Dendritic cell treated with granulocyte-macrophage colony-stimulating factor and Interleukin-4, amounts not matched to agents 40 ng/mL and 50 ng/mL, for 4 days (primary cell): ENCODE results near the gene DOCK7.
A peak's percentile ranks its signal among the peaks of the same experiment; 100 is the strongest.

ENCODE experiments used
- H3K27ac Mint-ChIP-seq: one replicate; pipeline ENCODE4 v1.8.0; 2022; ENCODE audit warnings: mild to moderate bottlenecking, mixed read lengths
- H3K27me3 Mint-ChIP-seq: one replicate; pipeline ENCODE4 v1.8.0; 2022; ENCODE audit warnings: mild to moderate bottlenecking, mixed read lengths
- H3K36me3 Mint-ChIP-seq: one replicate; pipeline ENCODE4 v1.8.0; 2022; ENCODE audit warnings: low read depth, mixed read lengths
- H3K4me1 Mint-ChIP-seq: one replicate; pipeline ENCODE4 v1.8.0; 2022; ENCODE audit warnings: low read depth, mixed read lengths
- H3K4me3 Mint-ChIP-seq: one replicate; pipeline ENCODE4 v1.8.0; 2022; ENCODE audit warnings: mild to moderate bottlenecking, moderate library complexity, mixed read lengths
- H3K9me3 Mint-ChIP-seq: one replicate; pipeline ENCODE4 v1.8.0; 2022; ENCODE audit warnings: mixed read lengths
- intact Hi-C: fragments of 100-400 bp; cut with micrococcal nuclease; formaldehyde crosslinking; loops from one replicate; pipeline ENCODE4 v1.15.0; 2022

Gene DOCK7

GRCh38 chr1:62462370-62462769 is 225.8 kb downstream of the DOCK7 start:
- Mint-ChIP-seq H3K9me3 (no peaks in the 10 kb centered on the region), H3K4me3 (no peak overlapping the region), H3K27ac (no peak overlapping the region), H3K27me3 (no peaks in the 10 kb centered on the region), H3K4me1 (no peaks in the 10 kb centered on the region), H3K36me3 (peaks cover 59% of the 10 kb centered on the region)
- intact Hi-C loops: no loop called here

DNA sequence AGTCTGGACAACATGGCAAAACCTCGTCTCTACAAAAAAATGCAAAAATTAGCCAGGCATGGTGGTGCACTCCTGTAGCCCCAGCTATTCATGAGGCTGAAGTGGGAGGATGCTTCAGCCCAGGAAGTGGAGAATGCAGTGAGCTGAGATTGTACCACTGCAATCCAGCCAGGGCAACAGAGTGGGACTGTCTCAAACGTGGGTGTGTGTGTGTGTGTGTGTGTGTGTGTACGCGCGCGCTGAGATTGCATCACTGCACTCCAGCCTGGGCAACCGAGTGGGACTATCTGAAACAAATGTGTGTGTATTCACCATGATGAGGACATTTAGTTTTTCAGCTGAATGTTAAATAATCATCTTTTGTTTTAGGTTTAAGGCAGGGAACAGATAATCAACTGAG is 230.2 kb downstream of the DOCK7 start:
- Mint-ChIP-seq H3K27me3 (no peaks in the 10 kb centered on the region), H3K9me3 (no peaks in the 10 kb centered on the region), H3K27ac (no peak overlapping the region)

DNA sequence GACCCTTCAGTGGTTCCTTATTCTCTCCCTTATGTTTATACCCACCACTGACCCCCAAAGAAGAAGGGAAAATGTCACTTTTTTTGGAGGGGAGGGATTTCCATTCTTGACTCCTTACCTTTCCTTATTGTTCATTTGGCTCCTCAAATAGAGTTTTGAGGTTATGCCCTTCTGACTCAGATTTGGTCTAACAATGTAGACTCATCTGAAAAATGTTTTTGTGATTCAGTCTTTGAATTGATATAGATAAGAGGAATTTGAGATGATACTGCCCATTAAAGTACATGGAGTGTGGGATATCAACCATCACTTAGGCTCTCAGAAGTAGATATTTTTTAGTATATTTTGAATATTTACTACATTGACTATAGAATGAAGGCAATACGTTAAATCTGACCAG is 235.2 kb downstream of the DOCK7 start:
- Mint-ChIP-seq H3K36me3 (peaks cover 80% of the 10 kb centered on the region), H3K9me3 (no peaks in the 10 kb centered on the region), H3K4me3 (no peak overlapping the region), H3K27me3 (no peaks in the 10 kb centered on the region), H3K27ac (no peak overlapping the region), H3K4me1 (no peaks in the 10 kb centered on the region)
- intact Hi-C loops: no loop called here

More for the DNA sequence above, 230.2 kb downstream of the DOCK7 start:
- Mint-ChIP-seq H3K4me1 (no peaks in the 10 kb centered on the region), H3K4me3 (no peak overlapping the region), H3K36me3 (peaks cover 52% of the 10 kb centered on the region)
- intact Hi-C loops: no loop called here

DNA sequence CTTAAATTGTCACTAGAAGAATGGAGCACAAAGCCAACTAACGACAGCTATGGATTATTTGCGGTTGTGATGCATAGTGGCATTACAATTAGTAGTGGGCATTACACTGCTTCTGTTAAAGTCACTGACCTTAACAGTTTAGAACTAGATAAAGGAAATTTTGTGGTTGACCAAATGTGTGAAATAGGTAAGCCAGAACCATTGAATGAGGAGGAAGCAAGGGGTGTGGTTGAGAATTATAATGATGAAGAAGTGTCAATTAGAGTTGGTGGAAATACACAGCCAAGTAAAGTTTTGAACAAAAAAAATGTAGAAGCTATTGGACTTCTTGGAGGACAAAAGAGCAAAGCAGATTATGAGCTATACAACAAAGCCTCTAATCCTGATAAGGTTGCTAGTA is 237.9 kb downstream of the DOCK7 start:
- no peak overlapping the region for H3K27ac Mint-ChIP-seq
- H3K4me1 Mint-ChIP-seq: no peaks in the 10 kb centered on the region
- H3K27me3 Mint-ChIP-seq: no peaks in the 10 kb centered on the region
- peaks cover 84% of the 10 kb centered on the region for H3K36me3 Mint-ChIP-seq
- no peak overlapping the region for H3K4me3 Mint-ChIP-seq
- H3K9me3 Mint-ChIP-seq: no peaks in the 10 kb centered on the region
- intact Hi-C loops: no loop called here

GRCh38 chr1:62448221-62448933 is 239.8 kb downstream of the DOCK7 start:
- intact Hi-C loops: no loop called here
- H3K36me3 Mint-ChIP-seq: peaks cover 88% of the 10 kb centered on the region
- no peaks in the 10 kb centered on the region for H3K9me3 Mint-ChIP-seq
- peaks cover 7% of the 10 kb centered on the region for H3K4me1 Mint-ChIP-seq
- H3K27ac Mint-ChIP-seq: no peak overlapping the region
- H3K4me3 Mint-ChIP-seq: no peak overlapping the region
- no peaks in the 10 kb centered on the region for H3K27me3 Mint-ChIP-seq

- intact Hi-C loops: no loop called here
- H3K36me3 Mint-ChIP-seq: peaks cover 75% of the 10 kb centered on the region
- H3K4me1 Mint-ChIP-seq: peaks cover 21% of the 10 kb centered on the region
- no peak overlapping the region for H3K27ac Mint-ChIP-seq
- no peaks in the 10 kb centered on the region for H3K9me3 Mint-ChIP-seq
- no peak overlapping the region for H3K4me3 Mint-ChIP-seq
- H3K27me3 Mint-ChIP-seq: no peaks in the 10 kb centered on the region
These were observed 243.5 kb downstream of the DOCK7 start for GRCh38 chr1:62444701-62445100.

DNA sequence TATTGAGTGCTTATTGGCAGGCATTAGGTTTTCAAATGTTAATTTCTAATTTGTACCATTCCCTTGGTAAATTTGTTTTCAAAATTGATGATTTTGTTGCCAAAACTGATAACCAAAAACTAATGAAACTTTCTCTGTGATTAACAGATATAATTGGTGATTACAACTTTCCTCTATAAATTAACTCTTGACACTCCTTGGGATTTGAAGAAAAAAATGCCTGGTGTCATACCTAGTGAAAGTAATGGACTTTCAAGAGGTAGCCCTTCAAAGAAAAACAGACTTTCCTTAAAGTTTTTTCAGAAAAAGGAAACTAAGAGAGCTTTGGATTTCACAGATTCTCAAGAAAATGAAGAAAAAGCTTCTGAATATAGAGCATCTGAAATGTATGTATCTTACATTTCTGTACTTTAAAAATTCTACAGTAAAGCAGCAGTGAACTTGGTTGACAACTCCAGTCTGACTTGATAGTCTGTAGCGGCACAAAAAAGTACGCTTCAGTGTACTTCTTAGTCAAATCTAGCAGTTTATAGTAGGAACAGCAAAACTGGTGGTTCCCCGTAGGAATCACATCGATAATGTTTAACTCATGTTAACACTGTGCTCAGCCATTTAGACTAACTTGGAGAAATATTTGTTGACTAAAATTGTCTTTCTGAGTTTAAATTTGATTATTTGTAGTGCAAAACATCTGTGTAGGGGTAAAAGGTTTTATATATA is 248.4 kb downstream of the DOCK7 start:
- Mint-ChIP-seq H3K4me3 (no peak overlapping the region), H3K27ac (no peak overlapping the region), H3K9me3 (no peaks in the 10 kb centered on the region), H3K4me1 (peaks cover 39% of the 10 kb centered on the region), H3K27me3 (no peaks in the 10 kb centered on the region), H3K36me3 (peaks cover 42% of the 10 kb centered on the region)
- intact Hi-C loops: loop anchor here (5.0 to 10.0 kb wide), 2 partner anchors 927 to 1365 kb away; partner anchors contain the start of gene ALG6

DNA sequence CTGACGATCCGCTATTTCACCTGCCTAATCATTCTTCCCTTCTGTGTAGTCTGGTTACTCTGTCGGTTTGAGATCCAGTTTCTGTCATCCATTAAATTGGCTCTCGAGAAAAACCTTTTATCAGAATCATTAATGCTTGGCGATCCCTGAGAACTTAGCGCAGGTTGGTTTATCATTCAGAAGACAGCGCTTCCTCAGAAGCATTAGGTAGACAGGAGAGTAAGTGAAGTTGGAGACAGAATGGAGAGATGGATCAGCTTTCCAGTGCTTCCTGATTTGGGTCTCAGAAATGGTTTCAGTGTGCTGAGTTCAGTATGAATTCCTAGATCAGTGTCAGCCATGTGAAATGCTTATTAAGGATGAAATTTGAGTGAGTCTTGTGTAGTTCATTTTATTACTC is 250.0 kb downstream of the DOCK7 start:
- intact Hi-C loops: loop anchor here (5.0 to 10.0 kb wide), 2 partner anchors 929 to 1363 kb away; partner anchors contain the start of gene ALG6
- Mint-ChIP-seq H3K4me1 (peaks cover 35% of the 10 kb centered on the region), H3K4me3 (peak overlapping the region; percentile 94), H3K36me3 (peaks cover 31% of the 10 kb centered on the region), H3K9me3 (no peaks in the 10 kb centered on the region), H3K27ac (peak overlapping the region; percentile 99), H3K27me3 (no peaks in the 10 kb centered on the region)

- Mint-ChIP-seq H3K4me1 (peaks cover 35% of the 10 kb centered on the region), H3K27me3 (no peaks in the 10 kb centered on the region), H3K36me3 (peaks cover 26% of the 10 kb centered on the region), H3K4me3 (peak overlapping the region; percentile 94), H3K9me3 (no peaks in the 10 kb centered on the region), H3K27ac (peak overlapping the region; percentile 99)
- intact Hi-C loops: loop anchor here (2.0 to 10.0 kb wide), 3 partner anchors 347 to 1363 kb away; partner anchors contain the start of genes ALG6 and ATG4C
These were observed 250.8 kb downstream of the DOCK7 start for GRCh38 chr1:62437273-62437940.

- H3K4me1 Mint-ChIP-seq: peaks cover 35% of the 10 kb centered on the region
- H3K9me3 Mint-ChIP-seq: no peaks in the 10 kb centered on the region
- intact Hi-C loops: loop anchor here (2.0 to 10.0 kb wide), 3 partner anchors 348 to 1362 kb away; partner anchors contain the start of genes ALG6 and ATG4C
- peak within 1 kb of the TSS; percentile 94 for H3K4me3 Mint-ChIP-seq
- no peaks in the 10 kb centered on the region for H3K27me3 Mint-ChIP-seq
- peak within 1 kb of the TSS; percentile 99 for H3K27ac Mint-ChIP-seq
- H3K36me3 Mint-ChIP-seq: peaks cover 19% of the 10 kb centered on the region
These were observed 251.5 kb downstream of the DOCK7 start, which contains the start of gene USP1 for GRCh38 chr1:62436466-62437272. Gene USP1 (plus strand): TSS chr1:62437049. CDS start chr1:62439868, 2,819 bp downstream.

DNA sequence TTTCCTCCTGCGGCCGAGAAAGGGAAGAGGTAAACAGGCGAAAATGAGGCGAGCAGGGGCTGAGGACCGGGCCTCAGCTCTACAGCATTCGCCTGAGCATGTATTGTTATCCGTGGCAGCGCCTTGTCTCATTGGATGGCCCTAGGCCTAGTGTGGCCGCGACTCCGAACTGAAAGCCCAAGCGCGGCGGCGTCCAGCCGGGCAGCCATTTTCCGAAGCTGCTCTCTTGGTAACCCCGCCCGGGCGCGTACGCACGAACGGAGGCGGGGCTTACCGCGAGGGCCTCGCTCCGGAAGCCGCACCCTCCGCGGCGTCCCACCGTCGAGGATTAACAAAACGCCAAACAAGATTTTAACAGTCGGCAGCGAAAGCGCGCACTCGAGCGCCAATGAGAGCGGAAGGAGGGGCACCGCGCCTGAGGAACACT is 252.1 kb downstream of the DOCK7 start:
- H3K4me1 Mint-ChIP-seq: peaks cover 34% of the 10 kb centered on the region
- intact Hi-C loops: loop anchor here (2.0 to 10.0 kb wide), 3 partner anchors 349 to 1361 kb away; partner anchors contain the start of genes ALG6 and ATG4C
- peaks cover 16% of the 10 kb centered on the region for H3K36me3 Mint-ChIP-seq
- H3K9me3 Mint-ChIP-seq: no peaks in the 10 kb centered on the region
- H3K27me3 Mint-ChIP-seq: no peaks in the 10 kb centered on the region
- peak overlapping the region; percentile 99 for H3K27ac Mint-ChIP-seq
- H3K4me3 Mint-ChIP-seq: peak overlapping the region; percentile 94

DNA sequence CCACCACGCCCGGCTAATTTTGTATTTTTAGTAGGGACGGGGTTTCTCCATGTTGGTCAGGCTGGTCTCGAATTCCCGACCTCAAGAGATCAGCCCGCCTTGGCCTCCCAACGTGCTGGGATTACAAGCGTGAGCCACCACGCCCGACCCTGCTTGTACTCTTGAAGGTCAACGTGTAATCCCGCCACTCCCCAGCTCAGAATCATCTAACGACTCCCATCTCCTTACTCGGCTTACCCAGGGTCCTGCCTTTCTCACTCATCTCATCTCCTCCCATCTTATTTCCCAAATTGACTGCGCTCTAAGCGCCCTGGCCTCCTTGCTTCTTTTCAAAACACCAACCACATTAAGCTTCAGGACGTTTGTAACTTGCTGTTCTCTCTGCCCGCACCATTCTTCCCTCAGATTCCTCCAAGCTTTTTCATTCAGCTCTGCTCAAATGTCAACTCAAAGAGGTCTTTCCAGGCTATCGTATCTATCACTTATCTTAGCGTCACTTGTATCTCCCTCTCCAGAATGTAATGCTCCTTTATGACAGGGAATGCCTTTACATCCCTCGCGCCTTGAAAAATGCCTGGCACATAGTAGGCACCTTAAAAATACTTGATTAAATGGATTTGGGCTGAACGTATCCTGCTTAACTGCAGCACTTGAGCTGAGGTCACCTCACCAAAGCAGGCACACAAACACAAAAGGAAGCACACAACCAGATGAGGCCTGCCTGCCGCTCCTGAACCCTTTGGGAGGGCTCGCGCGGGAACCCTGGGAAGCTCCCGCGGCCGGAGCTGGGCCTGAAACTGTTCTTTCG is 252.8 kb downstream of the DOCK7 start:
- intact Hi-C loops: loop anchor here (2.0 to 10.0 kb wide), 3 partner anchors 349 to 1361 kb away; partner anchors contain the start of genes ALG6 and ATG4C
- Mint-ChIP-seq H3K4me3 (peak overlapping the region; percentile 94), H3K4me1 (peaks cover 28% of the 10 kb centered on the region), H3K9me3 (no peaks in the 10 kb centered on the region), H3K27me3 (no peaks in the 10 kb centered on the region), H3K36me3 (peaks cover 16% of the 10 kb centered on the region), H3K27ac (peak overlapping the region; percentile 99)
